CD4-positive, alpha-beta T cell treated with Interleukin-17A for 4 hours (primary cell): ENCODE data around the gene CFP.

Experiments
- DNase-seq: peaks from one replicate; pipeline ENCODE4 v3.0.0-alpha.2; 2020; ENCODE audit warnings: mixed read lengths

Gene CFP

GRCh38 chrX:47573341-47574075 lies 56.2 kb downstream of the CFP start:
- DNase-seq, result no peak
